Measurements from ENCODE around the gene RAD18.

RAD18 gene

DNA sequence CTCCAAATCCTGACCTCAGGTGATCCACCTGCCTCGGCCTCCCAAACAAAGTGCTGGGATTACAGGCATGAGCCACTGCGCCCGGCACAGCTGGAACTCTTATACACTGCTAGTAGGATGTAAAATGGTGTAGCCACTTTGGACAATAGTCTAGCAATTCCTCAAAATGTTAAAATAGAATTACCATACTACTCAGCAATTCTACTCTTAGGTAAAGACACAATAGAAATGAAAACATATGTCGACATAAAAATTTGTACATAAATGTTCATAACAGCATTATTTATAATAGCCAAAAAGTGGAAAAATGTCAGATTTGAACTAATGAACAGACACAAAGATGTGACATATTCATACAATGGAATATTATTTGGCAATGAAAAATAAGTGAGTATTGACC, 33.4 kb downstream of the RAD18 start:
- no peak overlapping the region for H3K4me3 ChIP-seq (ENCODE audit: low read depth, low read length)
- DNase-seq (ENCODE audit: low read depth): no peak

DNA sequence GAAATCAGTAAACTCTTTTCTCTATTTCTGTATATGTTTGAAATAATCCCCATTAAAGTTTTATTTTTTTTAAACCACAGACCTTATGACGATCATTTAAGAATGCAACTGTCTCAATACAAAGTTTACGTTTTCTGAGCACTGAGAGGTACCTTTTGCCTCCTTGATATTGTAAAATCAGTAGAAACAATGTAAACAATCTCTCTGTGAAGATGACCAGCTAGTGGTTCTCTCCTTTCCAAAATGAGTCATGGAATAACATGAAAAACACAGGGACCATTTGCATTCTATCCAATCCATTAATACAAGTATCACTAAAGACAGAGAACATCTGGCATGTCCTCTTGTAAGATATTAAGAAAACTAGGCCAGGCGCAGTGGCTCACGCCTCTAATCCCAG, 48.8 kb downstream of the RAD18 start:
- H3K4me3 ChIP-seq (ENCODE audit: low read depth, low read length): no peak overlapping the region
- DNase-seq (ENCODE audit: low read depth): peak; percentile 11

DNA sequence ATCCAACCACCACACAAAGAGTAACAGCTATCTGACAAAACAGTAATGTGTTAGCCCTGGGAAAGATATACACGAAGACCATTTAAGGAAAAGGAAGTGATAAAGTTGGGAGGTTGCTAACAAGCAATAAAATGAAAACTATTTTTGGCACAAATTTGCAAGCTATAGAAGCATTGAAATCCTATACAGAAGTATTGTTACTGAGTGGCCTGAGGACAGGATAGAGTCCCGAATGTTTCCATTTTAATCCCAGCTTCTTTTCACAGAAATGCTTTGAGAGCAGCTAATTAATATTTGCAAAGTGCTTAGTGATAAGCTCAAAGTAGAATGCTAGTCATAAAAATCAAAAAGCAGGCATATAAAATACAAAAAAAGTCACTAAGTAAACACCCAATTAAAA, 51.5 kb downstream of the RAD18 start:
- DNase-seq (ENCODE audit: low read depth): no peak
- no peak overlapping the region for H3K4me3 ChIP-seq (ENCODE audit: low read depth, low read length)

GRCh38 chr3:8909160-8909559, 54.1 kb downstream of the RAD18 start:
- H3K4me3 ChIP-seq (ENCODE audit: low read depth, low read length): no peak overlapping the region
- no peak for DNase-seq (ENCODE audit: low read depth)

DNA sequence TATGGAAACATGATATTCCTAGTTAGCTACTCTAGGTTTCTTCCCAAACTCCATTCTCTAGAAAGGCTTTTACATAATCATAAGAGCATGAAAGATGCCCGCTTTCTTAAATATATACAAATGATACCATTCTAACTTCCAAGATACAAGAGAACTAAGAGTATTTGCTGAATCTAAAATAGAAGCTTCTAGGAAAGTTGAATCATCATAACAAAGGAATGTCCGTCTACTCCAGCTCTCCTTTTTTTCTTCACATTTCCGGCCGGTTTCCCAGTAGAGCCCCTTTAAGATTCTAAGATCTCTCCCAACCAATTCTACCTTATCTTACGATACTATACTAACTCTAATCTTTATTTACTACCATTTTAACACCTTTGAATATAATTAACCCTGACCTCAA, 60.1 kb downstream of the RAD18 start:
- H3K4me3 ChIP-seq (ENCODE audit: low read depth, low read length): no peak overlapping the region
- no peak for DNase-seq (ENCODE audit: low read depth)

- no peak overlapping the region for H3K4me3 ChIP-seq (ENCODE audit: low read depth, low read length)
- DNase-seq (ENCODE audit: low read depth): no peak
Observed at GRCh38 chr3:8900869-8901268, 62.4 kb downstream of the RAD18 start.

- DNase-seq (ENCODE audit: low read depth): no peak
- no peak overlapping the region for H3K4me3 ChIP-seq (ENCODE audit: low read depth, low read length)
Observed at GRCh38 chr3:8899876-8900460, 63.3 kb downstream of the RAD18 start.

DNA sequence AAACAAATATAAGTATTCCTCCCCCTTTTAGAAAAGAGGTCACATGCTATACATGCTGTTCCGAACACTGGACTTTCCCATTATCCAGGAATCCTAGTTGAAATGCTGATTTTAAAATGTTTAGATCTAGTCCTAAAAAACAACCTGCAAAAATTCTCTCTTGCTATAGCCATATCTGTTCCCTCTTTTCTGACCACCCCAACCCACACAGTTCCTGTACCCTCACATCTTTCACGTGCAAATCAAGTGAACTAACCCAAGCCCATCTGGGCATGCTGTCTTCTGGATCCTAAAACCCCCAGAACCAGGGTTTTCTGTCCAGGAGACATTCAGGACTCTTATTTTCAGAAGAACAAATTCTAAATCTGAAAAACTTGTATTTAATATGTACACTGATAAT, 67.4 kb downstream of the RAD18 start:
- no peak for DNase-seq (ENCODE audit: low read depth)
- no peak overlapping the region for H3K4me3 ChIP-seq (ENCODE audit: low read depth, low read length)

GRCh38 chr3:8893001-8893400, 70.3 kb downstream of the RAD18 start:
- no peak overlapping the region for H3K4me3 ChIP-seq (ENCODE audit: low read depth, low read length)
- no peak for DNase-seq (ENCODE audit: low read depth)

DNA sequence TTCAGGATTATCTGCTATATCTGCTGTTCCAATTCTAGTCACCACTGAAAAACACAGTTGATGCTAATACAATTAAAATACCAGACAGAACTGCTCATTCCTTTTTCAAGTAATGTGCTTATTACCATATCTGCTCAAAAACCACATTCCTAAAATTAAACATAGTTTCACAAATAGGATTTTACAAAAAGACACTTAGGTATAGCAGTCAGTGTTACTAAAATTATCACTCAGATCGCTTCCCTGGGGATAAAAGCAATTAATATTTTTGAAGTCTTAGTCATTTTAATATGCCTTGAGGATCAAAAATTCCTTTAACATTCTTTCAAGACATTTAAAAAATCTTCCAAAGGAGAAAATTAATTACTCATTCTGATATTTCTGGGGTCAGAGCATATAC, 71.5 kb downstream of the RAD18 start:
- DNase-seq (ENCODE audit: low read depth): no peak
- no peak overlapping the region for H3K4me3 ChIP-seq (ENCODE audit: low read depth, low read length)

DNA sequence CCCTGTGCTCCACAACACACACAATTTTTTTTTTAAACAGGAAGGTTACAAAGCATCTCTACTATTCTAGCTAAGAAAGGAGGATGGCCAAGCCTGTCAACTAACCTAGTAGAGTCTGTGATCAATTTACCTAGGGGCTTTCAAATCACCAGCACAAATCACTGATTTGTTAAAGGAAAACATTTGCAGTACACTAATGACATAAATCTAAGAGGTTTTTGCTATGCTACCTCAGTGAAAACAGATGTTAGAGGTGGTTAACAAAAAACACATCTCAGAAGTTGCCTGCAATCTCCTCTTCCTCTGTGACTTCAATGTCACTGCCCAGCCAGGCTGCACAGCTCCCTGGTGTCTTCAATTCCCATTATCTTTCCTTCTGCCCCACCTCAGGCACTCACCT, 72.0 kb downstream of the RAD18 start:
- no peak overlapping the region for H3K4me3 ChIP-seq (ENCODE audit: low read depth, low read length)
- DNase-seq (ENCODE audit: low read depth): no peak

DNA sequence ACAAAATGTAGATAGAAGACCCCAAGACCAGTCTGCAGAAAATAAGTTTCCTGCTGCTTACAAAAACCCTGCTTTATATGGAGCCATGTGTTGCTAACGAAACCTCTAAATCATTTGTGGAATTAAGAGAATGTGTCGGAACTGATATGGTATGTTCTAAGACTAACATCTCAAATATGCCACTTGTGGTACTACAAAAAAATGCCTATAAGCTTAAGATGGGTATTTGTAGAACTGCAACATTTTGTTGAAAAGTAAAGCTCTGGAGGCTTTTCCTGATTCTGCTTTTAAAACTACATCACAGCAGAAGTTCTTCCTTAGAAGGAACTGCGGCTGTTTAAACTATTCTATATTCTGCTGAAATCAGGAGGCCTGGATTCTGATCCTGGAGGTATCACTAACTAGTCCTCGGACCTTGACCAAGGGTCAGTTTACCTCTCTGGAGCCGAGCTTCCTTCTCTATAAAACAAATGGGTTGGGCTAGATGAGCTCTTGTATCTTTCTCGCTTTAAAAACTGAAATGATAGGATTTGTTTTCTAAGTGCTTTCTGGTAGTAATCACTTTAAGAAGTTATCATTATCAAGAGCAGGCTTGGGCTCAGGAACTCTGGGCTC, 74.9 kb downstream of the RAD18 start:
- peak; percentile 37 for DNase-seq (ENCODE audit: low read depth)
- no peak overlapping the region for H3K4me3 ChIP-seq (ENCODE audit: low read depth, low read length)

DNA sequence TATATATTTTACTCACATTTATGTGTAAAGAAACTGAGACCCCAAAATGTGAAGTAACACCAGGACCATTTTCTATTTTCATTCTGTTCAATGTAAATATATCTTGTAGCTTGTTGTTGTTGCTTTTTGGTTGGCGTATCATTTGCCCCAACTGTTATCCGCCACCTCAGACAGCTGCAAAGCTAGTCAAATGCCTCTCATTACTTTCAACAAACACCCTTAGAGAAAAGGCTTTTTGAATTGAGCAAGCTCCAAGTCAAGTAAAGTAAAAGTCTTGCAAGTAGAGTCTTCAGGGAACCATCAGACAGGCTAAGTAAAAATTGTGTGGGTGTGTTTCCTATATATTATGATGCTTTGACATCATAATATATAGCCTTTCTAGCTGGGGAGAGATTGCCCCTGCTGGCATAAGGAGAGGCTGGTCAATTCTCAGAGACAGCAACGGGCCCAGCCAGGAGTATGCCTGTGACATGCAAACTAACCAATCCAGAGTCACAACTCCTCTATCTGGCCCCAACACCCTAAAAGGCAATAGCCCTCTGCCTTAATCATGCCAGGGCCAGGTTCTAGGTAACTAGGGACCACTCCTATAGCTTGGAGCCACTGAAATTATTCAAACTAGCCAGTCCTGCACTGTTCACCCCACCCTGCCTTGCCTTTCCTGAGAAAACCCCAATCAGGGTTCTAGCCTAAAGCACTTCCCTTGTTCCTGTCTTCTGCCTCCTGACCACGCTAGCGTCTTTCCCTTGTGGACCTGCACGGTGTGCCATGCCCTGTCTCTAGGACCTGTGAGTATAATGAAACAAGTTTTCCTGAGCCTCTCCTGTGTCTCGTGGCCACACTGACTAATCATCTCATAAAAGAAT, 75.6 kb downstream of the RAD18 start:
- DNase-seq (ENCODE audit: low read depth): no peak

GRCh38 chr3:8886546-8886945, 76.7 kb downstream of the RAD18 start:
- no peak for DNase-seq (ENCODE audit: low read depth)
- no peak overlapping the region for H3K4me3 ChIP-seq (ENCODE audit: low read depth, low read length)

More for the DNA sequence above, 75.6 kb downstream of the RAD18 start:
- H3K4me3 ChIP-seq (ENCODE audit: low read depth, low read length): no peak overlapping the region

GRCh38 chr3:8885536-8886316, 77.5 kb downstream of the RAD18 start:
- H3K4me3 ChIP-seq (ENCODE audit: low read depth, low read length): no peak overlapping the region
- DNase-seq (ENCODE audit: low read depth): no peak

GRCh38 chr3:8884630-8885290, 78.5 kb downstream of the RAD18 start:
- no peak for DNase-seq (ENCODE audit: low read depth)
- no peak overlapping the region for H3K4me3 ChIP-seq (ENCODE audit: low read depth, low read length)

- no peak for DNase-seq (ENCODE audit: low read depth)
- H3K4me3 ChIP-seq (ENCODE audit: low read depth, low read length): no peak overlapping the region
Observed at GRCh38 chr3:8882642-8883041, 80.6 kb downstream of the RAD18 start.

GRCh38 chr3:8882171-8882593, 81.1 kb downstream of the RAD18 start:
- H3K4me3 ChIP-seq (ENCODE audit: low read depth, low read length): no peak overlapping the region
- no peak for DNase-seq (ENCODE audit: low read depth)

DNA sequence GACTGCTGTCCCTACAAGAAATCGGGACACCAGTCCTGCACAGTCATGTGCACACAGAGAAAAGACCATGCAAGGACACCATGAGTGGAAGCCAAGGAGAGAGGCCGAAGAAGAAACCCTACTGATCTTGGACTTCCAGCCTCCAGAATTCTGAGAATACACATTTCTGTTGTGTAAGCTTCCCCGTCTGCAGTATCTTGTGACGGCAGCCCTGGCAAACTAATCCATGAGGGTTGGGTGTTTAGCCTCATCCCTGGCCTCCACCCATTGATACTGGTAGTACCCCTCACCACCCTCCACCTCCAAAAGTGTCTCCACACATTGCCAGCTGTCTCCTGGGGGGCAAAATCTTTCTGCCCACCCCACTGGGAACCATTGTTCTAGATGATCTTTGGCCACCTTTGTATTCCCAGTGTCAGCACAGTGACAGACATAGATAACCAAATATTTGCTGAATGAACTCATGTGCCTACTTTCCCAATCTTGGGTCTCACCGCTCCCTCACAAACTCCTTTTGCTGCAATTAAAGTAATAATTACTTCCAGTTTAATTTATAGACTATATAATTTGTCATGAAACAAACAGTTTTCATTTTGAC, 83.8 kb downstream of the RAD18 start:
- H3K4me3 ChIP-seq (ENCODE audit: low read depth, low read length): no peak overlapping the region
- DNase-seq (ENCODE audit: low read depth): no peak
